Measurements from ENCODE around the gene GRM4. TPM values are rescaled to one million over a fixed set of nuclear protein-coding genes. Genes with fewer than 3 reads are reported as not detected.

Gene GRM4
- total RNA-seq, 1 experiment from 2014 or later = not detected

DNA sequence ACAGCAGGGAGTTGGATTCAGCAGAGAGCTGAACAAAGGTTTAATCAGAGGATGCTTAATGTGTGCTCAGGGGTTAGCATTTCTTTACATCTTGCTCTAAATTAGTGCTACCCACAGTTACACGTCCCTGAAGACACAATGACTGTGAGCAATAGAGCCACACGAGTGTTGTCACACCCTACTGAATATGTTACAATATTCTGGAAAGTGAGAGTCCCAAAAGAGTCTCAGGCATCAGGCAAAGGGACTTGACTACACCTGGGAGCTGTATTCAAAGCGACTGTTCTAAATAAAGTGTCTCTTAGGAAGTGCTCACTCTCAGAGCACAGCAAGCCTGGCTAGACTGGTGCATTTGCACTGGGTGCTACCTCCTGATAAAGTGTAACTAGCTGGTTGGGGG lies 108.7 kb downstream of the GRM4 start:
- ChIA-PET CTCF (no interaction called here), POLR2A (ENCODE audit: unreplicated experiment) (no interaction called here)
- Histone ChIP-seq H4K20me1 (ENCODE audit: insufficient read depth) (no peaks in the 10 kb centered on the region), H3F3A (ENCODE audit: insufficient read depth, low read depth) (no peaks in the 10 kb centered on the region), H3K9me2 (ENCODE audit: insufficient read depth) (no peaks in the 10 kb centered on the region), H3K27me3 (ENCODE audit: insufficient read depth, low read depth) (peaks cover 79% of the 10 kb centered on the region), H3K36me3 (ENCODE audit: low read depth) (no peaks in the 10 kb centered on the region), H3K4me3 (no peak overlapping the region), H3K9me3 (ENCODE audit: insufficient read depth, low read depth) (no peaks in the 10 kb centered on the region), H3K79me2 (ENCODE audit: low read depth) (no peaks in the 10 kb centered on the region), H3K27ac (no peak overlapping the region), H3K4me1 (replicated peaks; ENCODE audit: insufficient read depth) (no peaks in the 10 kb centered on the region), H2AFZ (no peak overlapping the region), H3K4me2 (no peak overlapping the region)
- DNase-seq = no peak
- no peak for TF ChIP-seq EZH2 (IDR thresholded peaks at IDR 0.05; ENCODE audit: low read depth)
- no peak for TF ChIP-seq CTCF (conservative IDR thresholded peaks at IDR 0.05)
- intact Hi-C loops (cut with micrococcal nuclease; ENCODE audit: unreplicated experiment) = no loop called here
- no TSS peak for BruUV-seq (replicated peaks)

- no peak overlapping the region for H3K4me2 ChIP-seq
- H4K20me1 ChIP-seq (ENCODE audit: insufficient read depth) = no peaks in the 10 kb centered on the region
- no peak overlapping the region for H3K4me3 ChIP-seq
- TF ChIP-seq EZH2 (IDR thresholded peaks at IDR 0.05; ENCODE audit: low read depth) (no peak), CTCF (conservative IDR thresholded peaks at IDR 0.05) (no peak)
- no peaks in the 10 kb centered on the region for H3F3A ChIP-seq (ENCODE audit: insufficient read depth, low read depth)
- no TSS peak for BruUV-seq (replicated peaks)
- intact Hi-C loops (cut with micrococcal nuclease; ENCODE audit: unreplicated experiment) = no loop called here
- H3K27me3 ChIP-seq (ENCODE audit: insufficient read depth, low read depth) = peaks cover 86% of the 10 kb centered on the region
- no peaks in the 10 kb centered on the region for H3K79me2 ChIP-seq (ENCODE audit: low read depth)
- no peaks in the 10 kb centered on the region for H3K36me3 ChIP-seq (ENCODE audit: low read depth)
- H3K9me3 ChIP-seq (ENCODE audit: insufficient read depth, low read depth) = no peaks in the 10 kb centered on the region
- H3K27ac ChIP-seq = no peak overlapping the region
- no peaks in the 10 kb centered on the region for H3K9me2 ChIP-seq (ENCODE audit: insufficient read depth)
- H3K4me1 ChIP-seq (replicated peaks; ENCODE audit: insufficient read depth) = no peaks in the 10 kb centered on the region
- DNase-seq = no peak
- ChIA-PET POLR2A (ENCODE audit: unreplicated experiment) (no interaction called here), CTCF (no interaction called here)
- no peak overlapping the region for H2AFZ ChIP-seq
Observed at GRCh38 chr6:34036357-34037069, 109.4 kb downstream of the GRM4 start.

DNA sequence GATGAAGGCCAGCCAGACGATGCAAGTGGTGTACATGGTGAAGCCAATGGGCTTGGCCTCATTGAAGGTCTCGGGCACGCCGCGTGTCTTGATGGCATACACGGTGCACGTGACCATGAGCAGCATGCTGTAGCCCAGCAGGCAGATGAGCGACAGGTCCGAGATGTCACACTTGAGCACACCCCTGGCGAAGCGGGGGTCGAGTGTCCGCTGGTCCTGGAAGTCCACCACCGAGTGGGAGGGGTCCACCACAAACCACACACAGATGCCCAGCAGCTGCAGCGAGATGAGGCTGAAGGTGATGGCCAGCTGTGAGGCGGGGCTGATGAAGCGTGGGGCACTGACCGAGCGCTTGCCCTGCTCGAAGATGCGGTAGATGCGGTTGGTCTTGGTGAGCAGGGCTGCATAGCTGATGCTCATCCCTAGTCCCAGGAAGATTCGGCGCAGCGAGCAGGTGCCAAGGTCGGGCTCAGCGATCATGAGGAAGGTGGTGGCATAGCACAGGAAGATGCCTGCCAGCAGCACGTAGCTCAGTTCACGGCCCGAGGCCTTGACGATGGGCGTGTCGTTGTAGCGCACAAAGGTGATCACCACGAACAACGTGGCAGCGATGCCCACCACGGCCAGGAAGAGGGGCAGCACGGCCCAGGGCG lies 110.1 kb downstream of the GRM4 start:
- BruUV-seq (replicated peaks) = no TSS peak
- Histone ChIP-seq H3K4me2 (no peak overlapping the region), H3K9me3 (ENCODE audit: insufficient read depth, low read depth) (no peaks in the 10 kb centered on the region), H3K27ac (no peak overlapping the region), H4K20me1 (ENCODE audit: insufficient read depth) (no peaks in the 10 kb centered on the region), H3K36me3 (ENCODE audit: low read depth) (no peaks in the 10 kb centered on the region), H3K4me1 (replicated peaks; ENCODE audit: insufficient read depth) (no peaks in the 10 kb centered on the region), H3K9me2 (ENCODE audit: insufficient read depth) (no peaks in the 10 kb centered on the region), H3K79me2 (ENCODE audit: low read depth) (no peaks in the 10 kb centered on the region), H3K4me3 (no peak overlapping the region), H3K27me3 (ENCODE audit: insufficient read depth, low read depth) (peaks cover 92% of the 10 kb centered on the region), H2AFZ (no peak overlapping the region), H3F3A (ENCODE audit: insufficient read depth, low read depth) (no peaks in the 10 kb centered on the region)
- intact Hi-C loops (cut with micrococcal nuclease; ENCODE audit: unreplicated experiment) = no loop called here
- ChIA-PET POLR2A (ENCODE audit: unreplicated experiment) (no interaction called here), CTCF (no interaction called here)
- TF ChIP-seq EZH2 (IDR thresholded peaks at IDR 0.05; ENCODE audit: low read depth) (no peak), CTCF (conservative IDR thresholded peaks at IDR 0.05) (no peak)
- DNase-seq = no peak

Measured in PC-9 (cell line).